ENCODE results near the gene UCN2. TPM values are rescaled to one million over a fixed set of nuclear protein-coding genes. Genes with fewer than 3 reads are reported as not detected.
A peak's percentile ranks its signal among the peaks of the same experiment; 100 is the strongest.

The UCN2 gene
- total and polyA plus RNA-seq, 9 of the 15 experiments (the other 6 are each of a cell fraction or from before 2014, with no cell fraction given) = 0.08 to 0.11 TPM; not detected in 7

- TF ChIP-seq POU5F1 (IDR thresholded peaks at IDR 0.05; ENCODE audit: borderline replicate concordance, low read depth, low read length, partially characterized antibody) (no peak), ELF2 (CRISPR knock-in tag; IDR thresholded peaks at IDR 0.05) (no peak), BRCA1 (IDR thresholded peaks at IDR 0.05) (no peak), BRCA1 (CRISPR knock-in tag; IDR thresholded peaks at IDR 0.05) (0 out of 2 replicates have a peak, but pooled peaks have one; percentile 81), KAT8 (IDR thresholded peaks at IDR 0.05; ENCODE audit: low read depth) (no peak), ZNF318 (IDR thresholded peaks at IDR 0.05; ENCODE audit: borderline replicate concordance in 1 of 2, low read depth in 1 of 2) (no peak), SP2 (IDR thresholded peaks at IDR 0.05; ENCODE audit: extremely low read depth, low read depth, low read length, poor library complexity, severe bottlenecking) (no peak), POLR3A (IDR thresholded peaks at IDR 0.05; ENCODE audit: borderline replicate concordance, extremely low read depth, insufficient read depth, insufficient read length) (no peak), ZNF785 (CRISPR knock-in tag; IDR thresholded peaks at IDR 0.05) (no peak), KDM1A (IDR thresholded peaks at IDR 0.05) (peak; percentile 39 to 46; a peak in 2 of 4 replicates), ZBTB9 (CRISPR knock-in tag; IDR thresholded peaks at IDR 0.05) (no peak), HMBOX1 (IDR thresholded peaks at IDR 0.05) (no peak), E2F8 (IDR thresholded peaks at IDR 0.05; ENCODE audit: low read depth, partially characterized antibody) (no peak), DPF2 (IDR thresholded peaks at IDR 0.05) (peak; percentile 60)
Observed at GRCh38 chr3:48595526-48596121, 32.0 kb upstream of the UCN2 start (continued).

Data from K562 (cell line).